ENCODE measurements around the gene TXNDC17.
"Not testable (repeated sequence)": the region's sequence is repeated elsewhere in the genome, so short reads cannot be mapped to it uniquely, and the experiment has no call there.

TXNDC17 gene

DNA sequence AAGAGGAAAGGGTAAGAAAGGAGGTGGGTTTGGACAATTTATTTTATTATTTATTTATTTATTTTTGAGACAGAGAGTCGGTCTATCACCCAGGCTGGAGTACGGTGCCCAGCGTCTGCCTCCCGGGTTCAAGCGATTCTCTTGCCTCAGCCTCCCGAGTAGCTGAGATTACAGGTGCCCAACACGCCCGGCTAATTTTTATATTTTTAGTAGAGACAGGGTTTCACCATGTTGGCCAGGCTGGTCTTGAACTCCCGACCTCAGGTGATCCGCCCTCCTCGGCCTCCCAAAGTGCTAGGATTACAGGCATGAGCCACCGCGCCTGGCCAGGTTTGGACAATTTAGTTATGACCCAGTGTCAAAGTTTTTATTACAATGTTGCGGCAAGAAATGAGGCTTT is 22.3 kb downstream of the TXNDC17 start:
- not testable (repeated sequence) for DNase-seq

DNA sequence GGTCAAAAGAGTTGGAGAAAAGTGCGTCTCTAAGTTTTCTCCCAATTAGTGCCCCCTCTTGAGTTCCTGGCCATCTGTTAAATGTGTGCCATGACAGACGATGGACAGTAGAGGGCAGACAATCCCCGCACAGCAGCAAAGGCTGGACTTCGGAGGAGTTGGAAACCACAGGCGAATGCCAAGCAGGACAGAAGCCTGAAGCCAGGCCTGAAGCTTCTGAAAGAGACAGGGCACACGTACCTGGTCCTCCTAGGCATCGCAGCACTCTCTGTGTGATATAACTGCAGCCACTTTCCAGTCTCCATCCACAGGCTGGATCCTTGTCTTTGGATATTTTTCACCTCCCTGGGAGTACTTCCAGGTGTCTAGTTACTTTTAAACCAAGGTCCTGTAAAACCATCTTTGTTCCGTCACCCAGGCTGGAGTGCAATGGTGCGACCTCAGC is 25.2 kb downstream of the TXNDC17 start:
- peak; percentile 42 for DNase-seq

DNA sequence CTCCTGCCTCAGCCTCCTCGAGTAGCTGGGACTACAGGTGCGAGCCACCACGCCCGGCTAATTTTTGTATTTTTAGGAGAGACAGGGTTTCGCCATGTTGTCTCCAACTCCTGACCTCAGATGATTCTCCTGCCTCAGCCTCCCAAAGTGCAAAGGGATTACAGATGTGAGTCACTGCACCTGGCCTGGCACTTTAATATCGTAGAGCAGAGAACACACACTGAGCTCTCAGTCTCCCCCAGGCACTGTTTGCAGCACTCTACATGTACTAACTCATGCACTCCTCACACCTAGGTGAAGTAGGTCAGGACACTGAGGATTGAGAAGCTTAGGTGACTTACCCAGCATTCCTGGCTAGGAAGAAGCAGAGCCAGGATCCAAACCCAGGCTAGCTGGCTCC is 25.7 kb downstream of the TXNDC17 start:
- DNase-seq = no peak

DNA sequence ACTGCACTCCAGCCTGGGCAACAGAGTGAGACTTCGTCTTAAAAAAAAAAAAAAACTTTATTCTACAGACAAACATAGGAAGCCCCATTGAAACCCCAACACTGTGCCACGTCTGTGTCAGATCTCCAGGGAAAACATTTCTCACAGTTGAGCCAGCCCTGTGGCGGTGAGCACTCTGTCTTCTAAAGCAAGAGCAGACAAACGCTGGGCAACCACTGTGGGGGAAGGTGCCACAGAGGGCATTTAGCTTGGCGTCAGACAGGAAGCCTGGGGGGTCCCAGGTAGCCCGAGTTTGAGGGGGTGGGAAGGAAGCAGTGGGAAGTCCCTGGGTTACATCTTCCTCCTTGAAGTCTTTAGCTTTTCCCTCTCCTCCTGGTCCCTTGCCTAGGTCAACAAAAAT is 26.7 kb downstream of the TXNDC17 start:
- DNase-seq = no peak

DNA sequence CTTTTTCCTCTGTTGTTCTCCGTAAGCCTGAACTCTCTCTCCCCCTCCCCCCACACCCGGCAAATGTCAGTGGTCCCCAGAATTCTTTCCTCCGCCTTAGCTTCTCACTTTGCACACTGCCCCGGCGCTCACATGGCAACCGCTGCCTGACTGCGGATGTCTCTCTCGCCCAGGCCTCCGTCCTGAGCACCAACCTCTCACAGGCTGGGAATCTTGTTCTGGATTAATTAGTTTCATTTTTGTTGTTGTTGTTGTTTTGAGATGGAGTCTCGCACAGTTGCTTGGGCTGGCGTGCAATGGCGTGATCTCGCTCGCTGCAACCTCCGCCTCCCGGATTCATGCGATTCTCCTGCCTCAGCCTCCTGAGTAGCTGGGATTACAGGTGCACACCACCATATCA is 27.4 kb downstream of the TXNDC17 start:
- no peak for DNase-seq

DNA sequence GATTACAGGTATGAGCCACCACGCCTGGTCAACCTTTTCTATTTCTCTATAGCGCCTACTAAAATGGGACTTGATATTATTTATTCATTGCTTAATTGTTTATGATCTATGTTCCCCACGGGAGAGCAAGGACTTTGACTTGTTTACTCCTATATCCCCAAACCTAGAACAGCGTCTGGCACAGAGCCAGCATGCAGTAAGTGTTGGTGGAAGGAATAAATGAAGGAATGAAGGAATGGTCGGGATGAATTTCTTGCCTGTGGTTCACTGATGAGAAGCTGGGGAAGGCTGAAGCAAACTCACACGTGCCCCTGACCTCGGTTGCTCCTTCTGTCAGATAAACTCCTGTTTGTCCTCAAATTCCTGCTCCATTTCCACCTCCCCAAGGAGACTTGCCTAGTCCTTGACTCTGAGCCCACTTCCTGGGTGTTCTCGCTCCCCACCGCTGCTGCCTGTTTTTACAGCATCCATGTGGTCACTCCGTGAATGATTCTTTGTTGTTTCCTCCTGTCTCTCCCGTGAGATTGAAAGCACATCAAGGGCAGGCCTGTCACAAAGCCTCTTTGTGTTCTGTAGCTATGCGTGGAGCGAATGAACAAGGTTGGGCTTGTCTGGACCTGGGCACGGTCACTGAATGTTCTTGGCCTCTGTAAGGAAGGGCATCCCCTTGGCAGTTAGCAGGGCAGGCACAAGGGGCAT is 28.0 kb downstream of the TXNDC17 start:
- no peak for DNase-seq

DNA sequence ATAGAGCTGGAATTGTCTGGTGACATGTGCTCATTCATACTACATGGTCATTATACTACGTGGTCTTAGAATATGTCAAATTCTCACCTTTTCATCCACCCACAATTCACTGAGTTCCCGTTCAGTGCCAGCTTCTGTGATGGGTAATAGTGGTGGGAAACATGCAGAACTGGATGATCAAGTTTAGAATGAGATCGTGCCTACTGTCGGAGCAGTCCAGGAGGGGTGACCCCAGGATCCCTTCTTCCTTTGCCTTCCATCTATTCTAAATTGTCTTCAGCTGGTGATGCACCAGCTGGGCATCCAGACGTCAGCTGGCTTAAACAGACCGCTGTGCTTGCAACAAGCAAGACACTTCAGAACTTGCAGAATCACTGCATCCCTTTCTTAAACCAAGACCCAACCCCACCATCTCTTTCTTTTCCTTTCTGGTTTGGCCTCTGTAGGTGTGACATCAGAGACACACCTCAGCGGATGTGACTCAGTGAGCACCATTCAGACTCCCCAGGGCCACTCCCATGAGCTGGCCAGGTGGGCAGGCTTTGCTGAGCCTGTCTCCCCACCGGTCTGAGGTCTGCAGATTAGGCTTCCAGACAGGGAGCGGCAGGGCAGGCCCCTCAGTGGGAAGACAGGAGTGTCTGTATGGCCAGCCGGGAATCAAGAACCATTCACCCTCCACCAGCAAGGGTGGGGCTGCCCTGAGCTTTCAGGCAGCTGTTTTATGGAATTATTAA is 28.8 kb downstream of the TXNDC17 start:
- DNase-seq = no peak

DNA sequence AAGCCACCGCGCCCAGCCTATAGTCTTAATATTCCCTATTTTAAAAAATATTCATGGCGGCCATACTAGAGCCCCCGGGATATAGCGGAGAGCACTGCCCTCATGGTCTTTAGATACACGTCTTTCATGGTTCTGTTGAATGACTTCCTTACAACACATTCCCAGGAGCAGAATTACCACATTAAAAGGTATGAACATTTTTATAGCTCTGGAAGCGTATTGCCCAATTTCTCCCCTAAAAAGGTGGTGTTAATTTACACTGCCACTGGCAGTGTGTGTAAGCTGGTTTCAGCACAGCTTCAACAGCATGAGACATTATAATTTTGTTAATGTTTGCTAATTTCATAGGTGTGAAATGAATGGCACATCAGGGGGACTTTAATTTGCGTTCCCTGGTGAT is 29.7 kb downstream of the TXNDC17 start:
- no peak for DNase-seq

DNA sequence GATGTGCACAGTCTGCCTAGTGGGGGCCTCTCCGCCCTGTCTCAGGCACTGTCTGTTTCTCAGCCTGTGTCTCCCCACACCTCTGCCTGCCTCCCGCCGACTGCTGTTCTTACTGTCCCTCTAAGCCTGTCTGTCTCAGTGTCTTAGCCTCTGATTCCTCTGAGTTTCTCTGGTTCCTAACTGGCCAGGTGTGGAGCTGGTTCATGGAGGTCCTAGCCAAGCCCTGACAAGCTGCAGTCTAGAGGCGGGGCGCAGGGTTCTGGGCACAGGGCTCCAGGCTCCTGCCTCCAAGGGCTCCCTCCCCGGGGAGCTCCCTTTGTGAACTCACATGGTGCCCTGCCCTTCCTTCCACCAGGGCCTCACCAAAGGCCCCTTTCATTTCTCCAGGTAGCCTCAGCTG is 30.1 kb downstream of the TXNDC17 start:
- DNase-seq = no peak

DNA sequence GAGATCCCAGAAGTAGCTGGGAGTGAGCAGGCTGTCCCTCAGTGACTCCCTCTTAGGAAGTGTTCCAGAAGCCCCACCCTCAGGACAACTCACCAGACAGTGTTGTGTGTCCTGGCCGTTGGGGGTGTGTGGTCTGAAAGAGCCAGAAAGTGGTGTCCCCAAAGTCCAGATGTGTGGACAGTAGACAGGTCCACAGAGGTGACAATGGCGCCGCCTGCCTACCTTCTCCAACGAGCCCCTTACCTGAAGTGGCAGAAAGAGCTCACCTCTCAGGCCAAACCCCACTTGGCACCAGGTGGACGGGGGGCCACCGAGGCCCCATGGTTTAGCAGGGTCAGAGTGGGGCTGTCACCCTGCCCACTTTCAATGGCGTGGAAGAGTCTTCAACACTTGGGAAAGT is 30.6 kb downstream of the TXNDC17 start:
- no peak for DNase-seq

DNA sequence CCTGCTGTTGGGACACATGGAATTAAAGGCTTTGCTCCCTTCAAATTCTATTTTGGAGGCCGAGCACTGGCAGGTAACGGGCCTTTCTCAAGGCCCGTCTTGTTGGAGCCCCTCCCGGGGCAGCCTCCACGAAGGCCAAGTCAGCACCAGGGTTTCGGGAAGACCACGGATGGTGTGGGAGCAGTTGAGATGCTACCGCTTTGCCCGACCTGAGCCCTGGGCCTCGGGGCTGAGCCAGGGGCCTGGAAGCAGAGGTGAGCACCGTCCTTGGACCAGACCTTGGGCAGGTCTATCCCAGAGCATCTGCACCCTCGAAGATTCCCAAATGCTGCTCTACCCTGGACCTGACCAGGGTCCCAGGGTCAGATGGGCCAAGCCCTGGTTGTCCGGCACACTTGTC is 33.7 kb downstream of the TXNDC17 start:
- DNase-seq = no peak

DNA sequence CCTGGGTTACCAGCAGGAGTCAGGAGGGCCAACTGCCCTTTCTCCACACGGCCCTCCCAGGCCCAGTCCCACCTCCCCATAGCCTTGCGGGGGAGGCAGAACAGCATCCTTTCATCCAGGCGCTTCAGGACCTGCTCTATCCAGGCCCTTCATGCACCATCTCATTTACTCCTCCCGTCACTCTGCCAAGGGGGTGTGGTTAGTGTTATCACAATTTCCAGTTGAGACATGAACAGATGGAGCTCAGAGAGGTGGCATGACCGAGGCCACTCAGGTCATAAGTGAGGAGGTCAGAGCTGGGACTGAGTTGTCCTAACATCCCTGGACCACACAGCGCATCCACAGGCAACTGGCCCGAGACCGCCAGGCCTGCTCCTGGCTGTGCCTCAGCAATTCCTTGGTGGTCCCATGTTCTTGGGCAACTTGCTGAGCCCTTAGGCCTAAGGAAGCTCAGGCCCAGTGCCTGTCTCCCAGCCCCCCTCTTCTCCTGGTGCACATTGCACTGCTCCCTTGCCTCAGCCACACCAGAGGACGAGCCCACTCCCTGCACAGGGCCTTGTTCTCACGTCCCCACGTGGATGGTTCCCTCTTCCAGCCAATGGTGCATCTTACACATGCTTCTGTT is 34.5 kb downstream of the TXNDC17 start:
- no peak for DNase-seq

DNA sequence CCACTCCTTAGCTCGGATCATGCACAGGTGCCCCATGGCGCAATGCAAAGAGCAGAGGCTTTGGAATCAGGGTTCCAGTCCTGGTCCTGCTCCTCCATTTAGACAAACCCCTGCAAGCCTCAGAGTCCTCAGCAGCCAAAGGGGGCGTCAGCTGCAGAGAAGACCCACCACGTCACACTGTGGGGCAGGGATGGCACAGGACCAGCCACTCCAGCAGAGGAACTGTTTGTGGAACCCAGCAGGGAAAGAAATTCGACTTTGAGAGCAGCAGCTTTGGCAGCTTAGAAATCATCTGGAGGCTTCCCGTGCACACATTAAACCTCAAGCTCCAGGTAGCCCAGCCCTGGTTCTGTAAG is 35.9 kb downstream of the TXNDC17 start:
- no peak for DNase-seq

DNA sequence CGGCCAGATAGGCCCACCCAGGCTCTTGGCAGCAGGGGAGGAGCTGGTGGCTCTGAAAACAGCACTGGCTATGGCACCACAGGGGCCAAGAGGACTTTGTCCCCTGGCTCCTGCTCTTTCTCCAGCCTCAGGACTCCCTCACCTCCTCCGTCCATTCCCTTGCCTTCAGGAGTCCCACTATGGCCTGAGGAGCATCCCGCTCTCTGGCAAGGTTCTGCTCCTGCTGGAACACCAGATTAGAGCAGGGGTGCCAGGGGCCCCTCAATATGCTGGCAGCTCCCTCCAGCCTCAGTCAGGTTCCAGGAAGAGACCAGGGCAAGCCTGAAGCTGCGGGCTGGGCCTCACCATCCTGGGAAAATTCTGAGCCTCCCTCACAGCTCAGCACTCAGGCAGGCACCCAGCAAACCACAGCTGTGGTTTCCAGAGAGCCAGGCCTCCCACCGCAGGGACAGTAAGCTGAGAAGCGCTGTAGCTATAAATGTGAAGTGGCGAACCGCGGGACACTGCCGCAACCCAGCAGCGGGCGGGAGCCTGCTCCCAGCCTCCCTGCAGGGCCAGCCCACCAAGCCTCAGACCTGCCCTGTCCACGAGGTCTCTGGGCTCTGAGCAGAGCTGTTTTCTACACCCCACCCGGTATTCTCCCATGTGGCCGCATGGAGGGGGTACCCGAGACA is 36.4 kb downstream of the TXNDC17 start:
- no peak for DNase-seq

DNA sequence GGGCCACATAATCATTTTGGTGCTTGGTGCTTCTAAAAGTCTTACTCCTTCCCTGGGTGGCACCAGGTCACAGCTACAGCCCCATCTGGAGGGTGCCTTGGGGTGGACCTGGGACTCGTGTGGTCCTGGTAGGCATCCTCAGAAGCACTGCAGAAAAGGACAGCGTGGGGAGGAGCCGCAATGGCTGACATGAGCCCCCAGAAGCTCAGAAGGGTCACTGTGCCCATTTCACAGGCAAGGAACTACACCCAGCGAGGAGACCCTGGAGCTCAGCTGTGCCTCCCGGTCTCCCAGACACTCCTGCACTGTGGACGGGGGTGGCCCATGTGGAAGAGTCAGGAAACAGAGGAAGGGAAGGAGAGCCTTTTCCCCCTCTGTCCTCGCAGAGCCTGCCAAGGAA is 37.1 kb downstream of the TXNDC17 start:
- DNase-seq = no peak

DNA sequence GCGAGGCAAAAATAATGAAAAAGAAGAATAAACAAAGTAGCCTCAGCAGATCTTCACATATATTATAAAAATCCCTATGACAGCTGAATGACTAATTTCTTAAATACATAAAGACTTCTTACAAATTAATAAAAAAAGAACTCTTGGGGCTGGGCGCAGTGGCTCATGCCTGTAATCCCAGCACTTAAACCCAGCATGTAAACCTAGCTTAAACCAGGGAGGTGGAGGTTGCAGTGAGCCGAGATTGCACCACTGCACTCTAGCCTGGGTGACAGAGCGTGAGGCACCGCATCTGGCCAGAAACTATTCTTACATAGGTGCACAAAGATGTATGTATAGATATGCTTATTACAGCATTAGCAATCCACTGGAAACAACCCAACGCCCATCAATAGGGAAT is 38.4 kb downstream of the TXNDC17 start:
- DNase-seq = no peak

DNA sequence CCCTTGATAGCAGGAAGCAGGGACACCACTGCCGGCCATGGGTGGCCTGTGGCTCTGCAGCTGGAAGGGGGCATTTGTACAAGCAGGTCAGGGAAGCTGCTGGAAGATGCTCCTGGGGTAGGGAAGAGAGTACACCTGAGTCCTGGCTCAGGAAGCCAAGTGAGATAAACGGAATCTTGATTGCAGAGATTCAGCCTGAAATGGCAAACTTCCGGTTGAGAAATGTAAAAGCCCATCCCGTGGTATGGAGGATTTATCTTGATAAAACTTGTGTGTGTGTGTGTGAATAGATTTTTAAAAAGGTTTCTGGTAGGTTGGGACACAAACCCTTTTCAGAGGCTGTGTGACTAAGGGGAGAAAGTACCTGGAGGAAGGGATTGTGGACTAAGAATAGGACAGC is 40.3 kb downstream of the TXNDC17 start:
- DNase-seq = no peak

DNA sequence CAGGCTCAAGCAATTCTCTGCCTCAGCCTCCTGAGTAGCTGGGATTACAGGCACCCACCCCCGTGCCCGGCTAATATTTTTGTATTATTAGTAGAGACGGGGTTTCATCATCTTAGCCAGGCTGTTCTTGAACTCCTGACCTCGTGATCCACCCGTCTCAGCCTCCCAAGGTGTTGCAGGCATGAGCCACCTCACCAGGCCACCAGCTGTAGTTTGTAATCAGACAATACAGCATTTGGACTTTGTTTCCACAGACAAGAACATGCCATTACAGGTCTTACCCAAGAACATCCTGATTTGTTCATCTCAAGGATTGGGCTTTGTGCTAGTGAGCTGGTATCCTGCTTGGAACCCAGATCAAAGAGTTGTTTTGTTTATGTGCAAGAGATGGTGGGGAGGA is 40.8 kb downstream of the TXNDC17 start:
- DNase-seq = no peak

DNA sequence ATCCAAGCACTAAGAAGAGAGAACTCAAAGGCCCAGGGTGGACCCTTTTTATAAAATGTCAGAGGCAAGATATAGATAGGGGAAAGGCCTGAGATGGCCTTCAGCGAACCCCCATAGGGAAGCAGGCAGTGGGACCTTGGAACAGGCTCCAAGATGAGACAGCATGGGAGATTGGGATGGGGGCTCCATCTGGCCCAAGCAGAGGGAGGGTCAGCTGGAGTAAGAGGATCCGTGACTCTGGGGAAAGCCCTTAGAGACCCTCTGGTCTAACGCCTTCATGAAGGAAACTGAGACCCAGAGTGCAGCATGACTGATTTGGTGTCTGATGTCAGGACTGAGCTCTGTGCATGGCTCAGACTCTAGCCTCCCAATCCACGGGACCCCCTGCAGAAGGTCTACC is 41.5 kb downstream of the TXNDC17 start:
- no peak for DNase-seq

DNA sequence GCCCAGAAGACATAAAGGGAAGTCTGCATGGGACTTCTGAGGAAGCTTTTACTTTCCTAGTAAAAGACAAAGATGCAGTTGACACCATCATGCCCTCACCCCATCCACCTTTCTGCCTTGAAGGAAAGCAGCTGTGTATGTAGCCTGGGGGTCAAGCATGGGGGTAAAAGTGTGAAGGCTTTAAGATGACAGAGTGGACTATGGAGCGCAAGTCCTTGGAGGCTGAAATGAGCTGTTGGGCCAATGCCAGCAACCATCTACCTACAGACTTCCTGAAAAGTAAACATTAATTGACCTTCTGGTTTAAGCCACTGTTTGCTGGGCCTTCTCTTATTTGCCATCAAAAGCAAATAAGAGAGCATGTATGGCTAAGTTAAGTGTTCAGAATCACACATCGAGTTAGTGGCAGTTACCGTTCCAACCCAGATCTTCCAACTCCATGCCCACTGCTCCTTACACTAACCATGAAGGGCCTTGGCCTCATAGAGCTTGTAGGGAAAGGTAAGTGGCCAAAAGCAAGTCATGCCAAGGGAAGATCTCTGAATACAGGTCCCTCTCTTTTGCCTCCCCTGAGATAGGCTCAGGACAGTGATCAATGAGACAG is 42.3 kb downstream of the TXNDC17 start:
- DNase-seq = no peak

DNA sequence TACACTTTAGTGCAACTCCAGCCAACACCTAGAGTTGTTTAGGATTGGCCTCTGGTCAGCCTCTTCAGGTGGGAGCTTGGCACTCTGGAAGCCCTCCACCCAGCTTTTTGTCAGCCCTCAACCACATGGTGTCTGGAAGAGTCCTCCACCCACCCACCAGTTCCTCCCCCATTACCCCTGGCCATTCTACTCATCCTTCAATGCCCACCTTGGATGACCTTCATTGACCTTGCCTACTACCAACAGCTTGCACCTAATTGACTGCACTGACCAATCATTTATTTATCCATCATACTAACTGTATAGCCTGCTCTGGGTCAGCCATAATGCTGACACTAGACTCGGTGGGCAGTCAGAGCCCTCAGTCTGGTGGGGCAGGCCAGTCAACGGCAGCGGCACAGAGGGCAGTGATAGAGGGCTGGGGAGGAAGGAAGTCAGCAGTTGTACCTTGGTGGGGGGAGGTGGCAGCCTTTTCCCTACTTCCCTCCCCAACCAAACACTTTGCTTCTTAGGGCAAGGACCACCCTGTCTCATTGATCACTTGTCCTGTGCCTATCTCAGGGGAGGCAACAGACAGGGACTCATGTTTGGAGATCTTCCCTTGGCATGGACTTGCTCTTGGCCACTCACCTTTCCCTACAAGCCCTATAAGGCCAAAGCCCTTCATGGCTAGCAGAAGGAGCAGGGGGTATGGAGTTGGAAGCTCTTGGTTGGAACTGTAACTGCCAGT is 43.0 kb downstream of the TXNDC17 start:
- DNase-seq = no peak

DNA sequence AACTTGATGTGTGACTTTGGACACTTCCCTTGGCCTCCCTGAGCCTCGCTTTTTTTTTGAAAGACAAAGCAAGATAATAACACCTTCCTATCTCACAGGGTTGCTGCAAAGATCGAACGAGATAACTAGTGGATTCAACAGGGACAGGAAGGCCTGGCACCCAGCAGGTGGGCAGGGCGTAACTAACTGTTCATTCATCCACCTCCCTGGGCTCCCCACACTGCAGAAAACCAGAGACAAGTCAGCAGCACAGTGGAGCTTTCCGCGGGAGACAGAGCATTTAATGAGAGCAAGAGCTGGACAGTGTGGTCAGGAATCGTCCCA is 43.6 kb downstream of the TXNDC17 start:
- DNase-seq = no peak

Data from CD4-positive, alpha-beta T cell treated with Interleukin-4 for 4 hours (primary cell).